NT2/D1 (cell line): Measurements from ENCODE around the gene PHC3.

Source experiments
- DNase-seq: peaks from one replicate; pipeline ENCODE4 v3.0.0-alpha.2; 2011; ENCODE audit warnings: low read depth, low spot score
- H3K27me3 ChIP-seq: 2 replicates; pipeline ENCODE4 v1.6.0; 2011; ENCODE audit warnings: mild to moderate bottlenecking; ENCODE audit not compliant: insufficient read length, insufficient read depth
- H3K36me3 ChIP-seq: 2 replicates; pipeline ENCODE4 v1.6.1; 2011; ENCODE audit warnings: mild to moderate bottlenecking, low read length, mixed read lengths; ENCODE audit not compliant: insufficient read depth, insufficient read length
- H3K4me1 ChIP-seq: 2 replicates; pipeline ENCODE4 v1.5.1; 2011; ENCODE audit not compliant: insufficient read depth, insufficient read length
- H3K4me3 ChIP-seq: 2 replicates; pipeline ENCODE4 v1.5.1; 2011; ENCODE audit warnings: low read depth; ENCODE audit not compliant: insufficient read length
- H3K9ac ChIP-seq: 2 replicates; pipeline ENCODE4 v1.6.0; 2011; ENCODE audit warnings: low read depth; ENCODE audit not compliant: insufficient read length
- H3K9me3 ChIP-seq: 2 replicates; pipeline ENCODE4 v1.5.1; 2011; ENCODE audit warnings: mild to moderate bottlenecking, low read length; ENCODE audit not compliant: insufficient read depth
- SUZ12 ChIP-seq: IDR thresholded peaks from 2 replicates; pipeline ENCODE4 v1.6.1; 2011; ENCODE audit not compliant: insufficient read length, insufficient read depth; ENCODE audit errors: extremely low read depth
- YY1 ChIP-seq: IDR thresholded peaks from 2 replicates; pipeline ENCODE4 v1.6.1; 2011; ENCODE audit not compliant: insufficient read length, insufficient read depth
- ZNF274 ChIP-seq: IDR thresholded peaks from 2 replicates; pipeline ENCODE4 v1.6.1; 2011; ENCODE audit warnings: mild to moderate bottlenecking, low read depth, low read length

The PHC3 gene

DNA sequence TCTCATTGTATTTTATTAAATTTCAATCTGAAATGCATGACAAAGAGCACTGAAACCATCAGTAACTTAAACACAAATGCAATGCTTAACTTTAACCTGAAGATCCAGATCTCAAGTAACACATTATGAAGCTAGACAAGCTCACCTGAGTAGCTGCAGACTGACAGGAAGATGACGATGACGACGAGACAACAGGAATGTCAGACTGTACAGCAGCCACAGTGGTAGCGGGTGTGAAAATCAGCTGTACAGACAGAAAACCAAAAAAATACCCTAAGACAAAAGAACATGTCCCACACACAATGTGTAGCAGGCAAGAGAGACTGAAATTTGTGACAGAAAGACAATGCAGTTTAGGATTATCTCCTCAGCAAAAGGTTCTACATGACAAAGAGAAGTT lies 36.3 kb downstream of the PHC3 start:
- Histone ChIP-seq H3K27me3 (no peaks in the 10 kb centered on the region), H3K36me3 (peaks cover 25% of the 10 kb centered on the region), H3K4me3 (no peak overlapping the region), H3K9ac (no peak overlapping the region), H3K9me3 (no peaks in the 10 kb centered on the region), H3K4me1 (no peaks in the 10 kb centered on the region)
- TF ChIP-seq YY1 (no peak), ZNF274 (no peak), SUZ12 (no peak)
- no peak for DNase-seq

- H3K9ac ChIP-seq, result no peak overlapping the region
- H3K36me3 ChIP-seq, result peaks cover 25% of the 10 kb centered on the region
- no peak for TF ChIP-seq SUZ12
- TF ChIP-seq ZNF274, result no peak
- no peak for TF ChIP-seq YY1
- no peaks in the 10 kb centered on the region for H3K9me3 ChIP-seq
- DNase-seq, result no peak
- no peaks in the 10 kb centered on the region for H3K27me3 ChIP-seq
- H3K4me3 ChIP-seq, result no peak overlapping the region
- no peaks in the 10 kb centered on the region for H3K4me1 ChIP-seq
Measured at GRCh38 chr3:170144437-170144843, 37.1 kb downstream of the PHC3 start.

DNA sequence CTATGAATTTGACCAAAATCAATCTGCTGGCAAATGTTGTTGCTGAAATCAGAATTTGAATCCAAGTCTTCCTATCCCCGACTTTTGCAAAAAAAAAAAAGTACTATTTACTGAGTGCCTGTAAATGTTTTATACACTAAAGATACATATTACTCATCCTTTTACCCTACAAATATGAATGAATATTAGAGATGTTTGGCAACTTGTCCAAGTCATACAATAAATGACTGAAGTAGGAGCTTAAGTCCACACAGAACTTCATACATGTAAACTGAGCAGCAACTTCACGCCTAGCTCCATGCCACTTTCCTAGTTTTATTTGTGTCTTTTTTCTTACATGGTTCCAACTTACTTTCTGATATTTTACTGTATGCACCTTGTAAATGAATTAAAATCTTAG lies 39.2 kb downstream of the PHC3 start:
- no peak overlapping the region for H3K9ac ChIP-seq
- no peak for TF ChIP-seq ZNF274
- TF ChIP-seq SUZ12, result no peak
- H3K4me1 ChIP-seq, result no peaks in the 10 kb centered on the region
- no peaks in the 10 kb centered on the region for H3K27me3 ChIP-seq
- H3K9me3 ChIP-seq, result no peaks in the 10 kb centered on the region
- H3K4me3 ChIP-seq, result no peak overlapping the region
- H3K36me3 ChIP-seq, result peaks cover 21% of the 10 kb centered on the region
- DNase-seq, result no peak

DNA sequence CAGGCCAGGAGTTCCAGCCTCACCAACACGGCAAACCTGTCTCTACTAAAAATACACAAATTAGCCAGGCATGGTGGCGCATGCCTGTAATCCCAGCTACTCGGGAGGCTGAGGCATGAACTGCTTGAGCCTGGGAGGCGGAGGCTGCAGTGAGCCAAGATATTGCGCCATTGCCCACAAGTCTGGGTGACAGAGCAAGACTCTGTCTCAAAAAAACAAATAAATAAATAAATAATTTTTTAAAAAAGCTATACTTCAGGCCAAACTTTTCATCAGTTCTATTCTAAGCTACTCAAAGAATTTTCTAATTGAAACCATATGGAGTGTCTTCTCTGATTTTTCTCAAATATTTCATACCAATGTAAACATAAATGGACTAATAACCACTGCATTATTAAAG lies 43.5 kb downstream of the PHC3 start:
- peaks cover 42% of the 10 kb centered on the region for H3K36me3 ChIP-seq
- no peak overlapping the region for H3K4me3 ChIP-seq
- H3K27me3 ChIP-seq, result no peaks in the 10 kb centered on the region
- H3K4me1 ChIP-seq, result no peaks in the 10 kb centered on the region
- DNase-seq, result no peak
- TF ChIP-seq YY1 (no peak), SUZ12 (no peak), ZNF274 (no peak)
- no peak overlapping the region for H3K9ac ChIP-seq
- H3K9me3 ChIP-seq, result no peaks in the 10 kb centered on the region

DNA sequence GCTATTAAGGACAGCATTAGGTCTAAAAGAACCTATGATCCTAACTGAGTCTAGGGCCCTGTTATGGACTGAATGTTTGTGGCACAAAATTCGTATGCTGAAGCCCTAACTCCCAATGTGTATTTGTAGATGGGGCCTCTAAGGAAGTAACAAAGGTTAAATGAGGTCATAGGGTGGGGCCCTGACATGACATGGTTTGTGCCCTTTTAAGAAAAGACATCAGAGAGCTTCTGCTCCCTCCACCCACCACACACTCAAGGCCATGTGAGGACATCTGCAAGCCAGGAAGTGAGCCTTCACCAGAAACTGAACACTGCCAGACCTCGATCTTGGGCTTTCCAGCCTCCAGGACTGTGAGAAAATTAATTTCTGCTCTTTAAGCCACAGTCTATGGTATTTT lies 49.2 kb downstream of the PHC3 start:
- no peak for TF ChIP-seq YY1
- no peak for TF ChIP-seq ZNF274
- no peak for TF ChIP-seq SUZ12
- no peak overlapping the region for H3K4me3 ChIP-seq
- no peak for DNase-seq
- H3K9ac ChIP-seq, result no peak overlapping the region
- no peaks in the 10 kb centered on the region for H3K4me1 ChIP-seq
- no peaks in the 10 kb centered on the region for H3K27me3 ChIP-seq
- peaks cover 65% of the 10 kb centered on the region for H3K36me3 ChIP-seq
- no peaks in the 10 kb centered on the region; the same call in 1 of the 2 replicates for H3K9me3 ChIP-seq

DNA sequence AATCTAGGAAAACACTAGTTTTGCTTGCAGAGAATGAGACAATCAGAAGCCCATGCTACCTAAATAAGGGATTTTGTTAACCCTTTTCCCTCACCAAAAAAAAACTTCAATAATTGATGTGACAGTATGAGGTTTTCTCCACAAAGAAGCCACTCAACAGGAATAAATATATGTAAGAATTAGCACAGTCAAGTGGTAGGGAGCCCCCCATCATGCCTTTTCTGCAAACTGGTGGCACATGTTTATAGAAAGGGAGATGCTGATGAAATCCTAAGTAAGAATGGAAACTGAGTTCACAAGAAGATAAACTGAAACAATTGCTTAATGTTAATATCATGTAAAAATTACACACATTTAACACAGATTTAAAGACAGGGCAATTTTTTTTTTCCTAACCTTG lies 51.0 kb downstream of the PHC3 start:
- TF ChIP-seq SUZ12 (no peak), ZNF274 (no peak), YY1 (no peak)
- Histone ChIP-seq H3K9ac (no peak overlapping the region), H3K36me3 (peaks cover 59% of the 10 kb centered on the region), H3K9me3 (no peaks in the 10 kb centered on the region; the same call in 1 of the 2 replicates), H3K4me3 (no peak overlapping the region), H3K27me3 (no peaks in the 10 kb centered on the region), H3K4me1 (no peaks in the 10 kb centered on the region)
- no peak for DNase-seq

DNA sequence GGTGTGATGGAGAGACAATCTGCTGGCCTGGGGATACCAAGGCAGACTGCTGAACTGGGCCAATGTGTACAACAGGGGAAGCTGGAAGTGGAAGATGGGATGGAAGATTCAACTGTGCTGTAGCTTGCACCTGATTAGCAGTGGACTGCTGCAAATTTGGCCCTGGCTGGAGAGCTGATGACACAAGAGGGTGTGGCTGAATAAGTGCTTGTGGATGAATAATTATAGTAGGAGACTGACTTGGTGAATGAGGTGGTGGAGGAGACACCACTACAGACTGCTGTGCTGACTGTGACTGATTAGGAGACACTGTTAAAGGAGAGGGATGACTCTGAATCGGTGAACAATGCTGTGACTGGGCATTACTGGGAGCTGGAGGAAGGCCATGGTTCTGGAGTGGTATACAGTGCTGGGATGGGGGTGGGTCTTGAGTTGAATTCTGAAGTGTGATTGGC lies 52.5 kb downstream of the PHC3 start:
- Histone ChIP-seq H3K4me3 (no peak overlapping the region), H3K36me3 (peaks cover 55% of the 10 kb centered on the region), H3K9me3 (no peaks in the 10 kb centered on the region; the same call in 1 of the 2 replicates), H3K4me1 (no peaks in the 10 kb centered on the region), H3K9ac (no peak overlapping the region), H3K27me3 (no peaks in the 10 kb centered on the region)
- no peak for DNase-seq
- TF ChIP-seq ZNF274 (no peak), YY1 (no peak), SUZ12 (no peak)
